Hepatocyte (in vitro differentiated cells): ENCODE results near the gene IFT122. TPM values are rescaled to one million over a fixed set of nuclear protein-coding genes. Genes with fewer than 3 reads are reported as not detected.
"Not testable (repeated sequence)": the region's sequence is repeated elsewhere in the genome, so short reads cannot be mapped to it uniquely, and the experiment has no call there.

Experiments used
- DNase-seq: peaks from one replicate; pipeline ENCODE4 v3.0.0-alpha.2; 2016; ENCODE audit warnings: low spot score
- H2AFZ ChIP-seq: fragments of 200-600 bp; sonication (generic); 2 replicates; pipeline ENCODE4 v1.6.0; 2016; ENCODE audit warnings: antibody characterized with exemption, mild to moderate bottlenecking
- H3K27ac ChIP-seq: fragments of 200-600 bp; sonication (generic); 2 replicates; pipeline ENCODE4 v1.5.1; 2016; ENCODE audit warnings: mild to moderate bottlenecking
- H3K27me3 ChIP-seq: fragments of 200-600 bp; sonication (generic); 2 replicates; pipeline ENCODE4 v1.6.1; 2016
- H3K36me3 ChIP-seq: fragments of 200-600 bp; sonication (generic); replicated peaks from 2 replicates; pipeline ENCODE4 v1.5.1; 2016; ENCODE audit warnings: low read depth; ENCODE audit not compliant: insufficient read depth
- H3K4me1 ChIP-seq: fragments of 200-600 bp; sonication (generic); 2 replicates; pipeline ENCODE4 v1.5.1; 2016; ENCODE audit warnings: mild to moderate bottlenecking, moderate library complexity; ENCODE audit not compliant: insufficient read depth
- H3K4me2 ChIP-seq: fragments of 200-600 bp; sonication (generic); 2 replicates; pipeline ENCODE4 v1.6.0; 2016
- H3K4me3 ChIP-seq: fragments of 200-600 bp; sonication (generic); 2 replicates; pipeline ENCODE4 v1.5.1; 2016; ENCODE audit warnings: mild to moderate bottlenecking
- H3K79me2 ChIP-seq: fragments of 200-600 bp; sonication (generic); 2 replicates; pipeline ENCODE4 v1.6.0; 2017; ENCODE audit warnings: mild to moderate bottlenecking
- H3K9me2 ChIP-seq: fragments of 200-600 bp; sonication (generic); replicated peaks from 2 replicates; pipeline ENCODE4 v1.6.0; 2017; ENCODE audit warnings: mild to moderate bottlenecking; ENCODE audit not compliant: insufficient read depth
- H3K9me3 ChIP-seq: fragments of 200-600 bp; sonication (generic); 2 replicates; pipeline ENCODE4 v1.5.1; 2016; ENCODE audit warnings: low read depth, mild to moderate bottlenecking
- H4K20me1 ChIP-seq: fragments of 200-600 bp; sonication (generic); 2 replicates; pipeline ENCODE4 v1.6.0; 2016; ENCODE audit warnings: mild to moderate bottlenecking; ENCODE audit not compliant: insufficient read depth, poor library complexity, severe bottlenecking
- CTCF ChIP-seq: fragments of 200-600 bp; sonication (generic); IDR thresholded peaks from 2 replicates; pipeline ENCODE4 v1.5.1; 2016; ENCODE audit warnings: antibody characterized with exemption, mild to moderate bottlenecking; ENCODE audit not compliant: poor library complexity
- EZH2 ChIP-seq: fragments of 200-600 bp; sonication (generic); IDR thresholded peaks from 2 replicates; pipeline ENCODE4 v1.6.1; 2016; ENCODE audit warnings: antibody characterized with exemption, mild to moderate bottlenecking, borderline replicate concordance
- EZH2phosphoT487 ChIP-seq: fragments of 200-600 bp; sonication (generic); IDR thresholded peaks from one replicate; pipeline ENCODE4 v1.6.1; 2018; ENCODE audit warnings: antibody characterized with exemption, mild to moderate bottlenecking, low read depth, moderate library complexity; ENCODE audit not compliant: unreplicated experiment, severe bottlenecking
- WGBS: methylation state at CpG from one replicate; pipeline ENCODE4 v1.1.6; 2016; ENCODE audit warnings: low lambda C conversion rate; ENCODE audit errors: missing lambda C conversion rate; 5-methylcytosine and 5-hydroxymethylcytosine counted together
- polyA plus RNA-seq: library from polyadenylated mRNA; unstranded; fragments of >200 nt; fragmentation: Nextera tagmentation; extraction: Ambion mirVana; gene quantifications from 2 replicates; pipeline ENCODE4 v1.2.1, GENCODE V29; 2016
- total RNA-seq: library from RNA; depleted of rRNA; stranded (reverse); fragments of >200 nt; gene quantifications from 2 replicates; pipeline ENCODE4 v1.2.3, GENCODE V29; 2014

Gene IFT122
- total and polyA plus RNA-seq, 2 experiments from 2014 or later, result 11.4 to 14.6 TPM

GRCh38 chr3:129490273-129490675 lies 50.2 kb downstream of the IFT122 start:
- H2AFZ ChIP-seq, result no peak overlapping the region
- no peaks in the 10 kb centered on the region for H3K79me2 ChIP-seq
- H3K9me3 ChIP-seq, result no peaks in the 10 kb centered on the region
- peak; percentile 92 for DNase-seq
- H3K4me2 ChIP-seq, result no peak overlapping the region
- no peak overlapping the region for H3K4me3 ChIP-seq
- H3K36me3 ChIP-seq, result no peaks in the 10 kb centered on the region
- no peaks in the 10 kb centered on the region for H3K9me2 ChIP-seq
- WGBS, result 22% methylated on average over 5 of the region's 5 CpGs
- peak; percentile 90 for TF ChIP-seq CTCF
- TF ChIP-seq EZH2phosphoT487, result no peak
- TF ChIP-seq EZH2, result no peak
- peak overlapping the region; percentile 58 for H3K27ac ChIP-seq
- H4K20me1 ChIP-seq, result no peaks in the 10 kb centered on the region
- H3K4me1 ChIP-seq, result peaks cover under 1% of the 10 kb centered on the region
- H3K27me3 ChIP-seq, result no peaks in the 10 kb centered on the region

GRCh38 chr3:129491077-129491476 lies 51.1 kb downstream of the IFT122 start:
- peak overlapping the region; percentile 58 for H3K27ac ChIP-seq
- not testable (repeated sequence) for H3K4me3 ChIP-seq, H3K79me2 ChIP-seq, H3K4me2 ChIP-seq, H2AFZ ChIP-seq, H3K9me3 ChIP-seq, H3K36me3 ChIP-seq, H4K20me1 ChIP-seq, DNase-seq, H3K4me1 ChIP-seq, H3K27me3 ChIP-seq, H3K9me2 ChIP-seq
- 80% methylated on average over 4 of the region's 4 CpGs for WGBS

GRCh38 chr3:129491794-129492193 lies 51.8 kb downstream of the IFT122 start:
- DNase-seq, result no peak
- no peaks in the 10 kb centered on the region for H3K9me3 ChIP-seq
- no peak overlapping the region for H3K27ac ChIP-seq
- no peak overlapping the region for H2AFZ ChIP-seq
- H3K4me3 ChIP-seq, result no peak overlapping the region
- H3K4me1 ChIP-seq, result peaks cover 5% of the 10 kb centered on the region
- 91% methylated on average over 9 of the region's 9 CpGs for WGBS
- no peaks in the 10 kb centered on the region for H3K9me2 ChIP-seq
- H4K20me1 ChIP-seq, result no peaks in the 10 kb centered on the region
- no peak overlapping the region for H3K4me2 ChIP-seq
- H3K79me2 ChIP-seq, result no peaks in the 10 kb centered on the region
- no peaks in the 10 kb centered on the region for H3K27me3 ChIP-seq
- H3K36me3 ChIP-seq, result no peaks in the 10 kb centered on the region
- no peak for TF ChIP-seq CTCF
- TF ChIP-seq EZH2phosphoT487, result no peak
- no peak for TF ChIP-seq EZH2

GRCh38 chr3:129492691-129493090 lies 52.7 kb downstream of the IFT122 start:
- WGBS, result 91% methylated on average over 4 of the region's 4 CpGs
- TF ChIP-seq EZH2, result no peak
- no peak for TF ChIP-seq CTCF
- no peak for TF ChIP-seq EZH2phosphoT487
- H3K9me2 ChIP-seq, result no peaks in the 10 kb centered on the region
- no peaks in the 10 kb centered on the region for H3K79me2 ChIP-seq
- no peak overlapping the region for H3K27ac ChIP-seq
- H3K4me2 ChIP-seq, result no peak overlapping the region
- DNase-seq, result no peak
- no peak overlapping the region for H3K4me3 ChIP-seq
- no peaks in the 10 kb centered on the region for H3K9me3 ChIP-seq
- H3K36me3 ChIP-seq, result no peaks in the 10 kb centered on the region
- H2AFZ ChIP-seq, result no peak overlapping the region
- H3K4me1 ChIP-seq, result peaks cover 8% of the 10 kb centered on the region
- no peaks in the 10 kb centered on the region for H4K20me1 ChIP-seq
- no peaks in the 10 kb centered on the region for H3K27me3 ChIP-seq
